ENCODE results near the gene RELN.
"Not testable (repeated sequence)": the region's sequence is repeated elsewhere in the genome, so short reads cannot be mapped to it uniquely, and the experiment has no call there.

Gene RELN

DNA sequence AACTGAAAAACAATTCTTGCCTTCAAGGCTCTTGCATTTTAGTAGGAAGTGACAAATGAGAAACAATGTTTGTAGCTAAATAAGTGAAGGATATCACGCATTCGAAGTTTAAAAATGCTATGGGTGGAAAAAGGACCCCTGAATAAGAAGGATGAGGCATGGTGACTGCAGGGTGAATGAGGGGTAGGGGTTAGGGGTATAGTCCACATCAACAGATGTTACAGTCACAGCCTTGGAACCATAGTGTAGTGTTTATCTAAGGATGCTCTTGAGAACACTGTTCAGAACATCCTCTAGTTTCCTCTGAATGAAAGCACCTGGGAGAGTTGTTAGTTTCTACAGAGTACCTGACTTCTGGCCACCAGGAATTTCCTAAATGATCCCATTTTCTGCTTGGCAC is 157.0 kb downstream of the RELN start:
- Mint-ChIP-seq H3K9me3 (ENCODE audit: low read depth) (no peaks in the 10 kb centered on the region), H3K27me3 (no peaks in the 10 kb centered on the region), H3K4me1 (ENCODE audit: low read depth) (no peaks in the 10 kb centered on the region), H3K4me3 (no peak overlapping the region), H3K36me3 (no peaks in the 10 kb centered on the region), H3K27ac (no peak overlapping the region)

DNA sequence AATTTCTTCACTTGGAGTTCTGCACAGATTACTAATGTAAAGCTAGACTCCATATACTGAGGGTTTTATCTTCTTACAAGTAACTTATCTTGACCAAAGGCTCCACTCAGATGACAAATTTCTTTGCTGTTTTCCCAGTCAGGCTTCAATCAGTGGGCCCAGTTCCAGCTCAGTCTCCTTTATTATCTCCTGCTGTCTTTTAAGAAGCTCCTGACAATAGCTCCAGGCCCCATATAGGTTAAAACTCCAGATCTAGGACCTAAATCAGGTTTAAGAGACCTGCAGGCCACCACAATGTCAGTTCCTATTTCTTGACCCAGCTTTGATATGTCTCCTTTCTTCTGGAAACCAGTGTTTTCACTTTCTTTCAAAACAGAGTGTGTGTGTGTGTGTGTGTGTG is 165.2 kb downstream of the RELN start:
- Mint-ChIP-seq H3K27me3 (peaks cover 2% of the 10 kb centered on the region), H3K4me3 (no peak overlapping the region), H3K36me3 (no peaks in the 10 kb centered on the region), H3K27ac (no peak overlapping the region), H3K4me1 (ENCODE audit: low read depth) (no peaks in the 10 kb centered on the region), H3K9me3 (ENCODE audit: low read depth) (no peaks in the 10 kb centered on the region)

DNA sequence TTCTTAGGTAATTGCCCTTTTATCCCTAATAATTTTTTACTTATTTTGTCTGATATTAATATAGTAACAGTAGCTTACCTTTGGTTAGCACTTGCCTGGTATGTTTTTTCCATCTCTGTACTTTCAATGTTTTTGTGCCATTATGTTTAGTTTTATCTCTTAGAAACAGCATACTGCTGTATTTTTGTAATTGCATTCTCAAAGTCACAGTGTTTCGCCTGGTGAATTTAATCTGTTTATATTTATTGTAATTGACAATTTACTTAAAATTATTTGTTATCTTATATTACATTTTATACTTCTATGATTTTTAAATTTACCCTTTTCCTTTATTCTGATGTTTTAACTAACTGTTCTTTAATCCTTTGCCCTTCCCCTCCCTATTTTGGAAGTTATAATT is 166.4 kb downstream of the RELN start:
- Mint-ChIP-seq H3K4me3 (no peak overlapping the region), H3K9me3 (ENCODE audit: low read depth) (no peaks in the 10 kb centered on the region), H3K4me1 (ENCODE audit: low read depth) (no peaks in the 10 kb centered on the region)

DNA sequence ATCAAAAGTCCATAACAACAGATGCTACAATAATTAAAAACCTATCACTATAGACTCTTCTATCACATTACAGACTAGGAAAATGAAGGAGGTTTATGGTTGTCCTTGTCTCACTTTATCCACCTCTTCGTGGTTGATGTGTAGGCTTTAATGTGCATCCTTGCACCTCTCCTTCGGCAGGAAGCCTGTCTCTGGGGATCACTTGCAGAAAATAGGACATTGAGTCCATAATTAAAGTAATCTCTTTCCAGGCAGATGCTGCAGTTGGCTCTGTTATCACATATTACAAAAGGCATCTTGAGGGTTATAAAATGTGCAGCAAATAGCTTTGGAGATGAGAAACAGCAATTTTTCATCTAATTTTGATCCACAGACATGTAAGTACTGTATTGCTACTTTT is 168.4 kb downstream of the RELN start:
- no peaks in the 10 kb centered on the region for H3K36me3 Mint-ChIP-seq
- H3K27ac Mint-ChIP-seq = no peak overlapping the region
- no peaks in the 10 kb centered on the region for H3K4me1 Mint-ChIP-seq (ENCODE audit: low read depth)
- H3K27me3 Mint-ChIP-seq = peaks cover 2% of the 10 kb centered on the region
- H3K9me3 Mint-ChIP-seq (ENCODE audit: low read depth) = no peaks in the 10 kb centered on the region
- H3K4me3 Mint-ChIP-seq = no peak overlapping the region

More for the DNA sequence above, 166.4 kb downstream of the RELN start:
- peaks cover 2% of the 10 kb centered on the region for H3K27me3 Mint-ChIP-seq
- H3K36me3 Mint-ChIP-seq = no peaks in the 10 kb centered on the region
- no peak overlapping the region for H3K27ac Mint-ChIP-seq

DNA sequence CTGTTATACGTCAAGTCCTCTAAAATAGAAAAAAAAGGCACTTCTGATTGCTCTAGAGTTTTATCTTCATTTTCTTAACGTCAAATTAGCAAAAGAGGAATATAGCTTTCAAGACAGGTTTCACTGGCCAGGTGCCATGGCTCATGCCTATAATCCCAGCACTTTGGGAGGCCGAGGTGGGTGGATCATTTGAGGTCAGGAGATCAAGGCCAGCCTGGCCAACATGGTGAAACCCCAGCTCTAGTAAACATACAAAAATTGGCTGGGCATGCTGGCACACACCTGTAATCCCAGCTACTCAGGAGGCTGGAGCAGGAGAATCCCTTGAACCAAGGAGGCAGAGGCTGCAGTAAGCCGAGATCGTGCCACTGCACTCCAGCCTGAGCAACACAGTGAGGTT is 173.5 kb downstream of the RELN start:
- not testable (repeated sequence) for H3K4me3 Mint-ChIP-seq; H3K36me3 Mint-ChIP-seq; H3K9me3 Mint-ChIP-seq (ENCODE audit: low read depth); H3K27me3 Mint-ChIP-seq; H3K27ac Mint-ChIP-seq
- peaks cover 16% of the 10 kb centered on the region for H3K4me1 Mint-ChIP-seq (ENCODE audit: low read depth)

- H3K4me3 Mint-ChIP-seq = no peak overlapping the region
- peaks cover 2% of the 10 kb centered on the region for H3K27me3 Mint-ChIP-seq
- no peaks in the 10 kb centered on the region for H3K36me3 Mint-ChIP-seq
- peaks cover 22% of the 10 kb centered on the region for H3K4me1 Mint-ChIP-seq (ENCODE audit: low read depth)
- H3K27ac Mint-ChIP-seq = no peak overlapping the region
- no peaks in the 10 kb centered on the region for H3K9me3 Mint-ChIP-seq (ENCODE audit: low read depth)
Observed at GRCh38 chr7:103813970-103814369, 175.5 kb downstream of the RELN start.

GRCh38 chr7:103811997-103812396 is 177.5 kb downstream of the RELN start:
- Mint-ChIP-seq H3K4me1 (ENCODE audit: low read depth) (peaks cover 22% of the 10 kb centered on the region), H3K27me3 (peaks cover 2% of the 10 kb centered on the region), H3K9me3 (ENCODE audit: low read depth) (no peaks in the 10 kb centered on the region), H3K27ac (no peak overlapping the region), H3K4me3 (peak overlapping the region; percentile 24), H3K36me3 (no peaks in the 10 kb centered on the region)

- H3K4me3 Mint-ChIP-seq = no peak overlapping the region
- peaks cover 22% of the 10 kb centered on the region for H3K4me1 Mint-ChIP-seq (ENCODE audit: low read depth)
- no peaks in the 10 kb centered on the region for H3K27me3 Mint-ChIP-seq
- H3K36me3 Mint-ChIP-seq = no peaks in the 10 kb centered on the region
- H3K27ac Mint-ChIP-seq = no peak overlapping the region
- H3K9me3 Mint-ChIP-seq (ENCODE audit: low read depth) = no peaks in the 10 kb centered on the region
Observed at GRCh38 chr7:103811290-103811689, 178.2 kb downstream of the RELN start.

GRCh38 chr7:103810112-103810744 is 179.2 kb downstream of the RELN start:
- H3K9me3 Mint-ChIP-seq (ENCODE audit: low read depth) = no peaks in the 10 kb centered on the region
- no peak overlapping the region for H3K4me3 Mint-ChIP-seq
- H3K36me3 Mint-ChIP-seq = no peaks in the 10 kb centered on the region
- no peak overlapping the region for H3K27ac Mint-ChIP-seq
- no peaks in the 10 kb centered on the region for H3K27me3 Mint-ChIP-seq
- H3K4me1 Mint-ChIP-seq (ENCODE audit: low read depth) = peaks cover 22% of the 10 kb centered on the region

- Mint-ChIP-seq H3K27me3 (no peaks in the 10 kb centered on the region), H3K4me3 (no peak overlapping the region), H3K36me3 (no peaks in the 10 kb centered on the region), H3K27ac (no peak overlapping the region), H3K4me1 (ENCODE audit: low read depth) (peaks cover 22% of the 10 kb centered on the region), H3K9me3 (ENCODE audit: low read depth) (no peaks in the 10 kb centered on the region)
Observed at GRCh38 chr7:103809229-103809994, 180.0 kb downstream of the RELN start.

- Mint-ChIP-seq H3K9me3 (ENCODE audit: low read depth) (no peaks in the 10 kb centered on the region), H3K36me3 (no peaks in the 10 kb centered on the region), H3K27ac (no peak overlapping the region), H3K4me1 (ENCODE audit: low read depth) (peaks cover 7% of the 10 kb centered on the region), H3K27me3 (no peaks in the 10 kb centered on the region), H3K4me3 (no peak overlapping the region)
Observed at GRCh38 chr7:103805346-103805745, 184.1 kb downstream of the RELN start.

DNA sequence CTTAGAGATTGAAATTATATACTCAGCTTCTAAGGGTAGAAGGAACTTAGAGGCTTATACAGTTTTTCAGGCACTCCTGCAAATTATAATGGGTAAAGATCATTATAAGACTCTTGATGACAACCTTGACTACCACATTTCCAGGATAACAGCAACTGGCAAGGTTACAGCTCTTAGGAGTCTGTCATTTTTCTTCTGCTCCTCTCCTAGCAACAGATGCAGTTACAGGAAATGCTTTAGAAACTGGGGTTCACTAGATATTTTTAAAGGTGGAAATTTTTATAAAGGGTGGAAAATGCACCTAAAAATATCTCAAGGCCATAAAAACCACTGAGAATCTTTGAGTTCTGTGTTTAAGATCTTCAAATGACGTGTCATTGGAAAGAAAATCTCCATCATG is 185.8 kb downstream of the RELN start:
- no peak overlapping the region for H3K27ac Mint-ChIP-seq
- no peak overlapping the region for H3K4me3 Mint-ChIP-seq
- H3K36me3 Mint-ChIP-seq = no peaks in the 10 kb centered on the region
- no peaks in the 10 kb centered on the region for H3K9me3 Mint-ChIP-seq (ENCODE audit: low read depth)
- no peaks in the 10 kb centered on the region for H3K27me3 Mint-ChIP-seq
- no peaks in the 10 kb centered on the region for H3K4me1 Mint-ChIP-seq (ENCODE audit: low read depth)

DNA sequence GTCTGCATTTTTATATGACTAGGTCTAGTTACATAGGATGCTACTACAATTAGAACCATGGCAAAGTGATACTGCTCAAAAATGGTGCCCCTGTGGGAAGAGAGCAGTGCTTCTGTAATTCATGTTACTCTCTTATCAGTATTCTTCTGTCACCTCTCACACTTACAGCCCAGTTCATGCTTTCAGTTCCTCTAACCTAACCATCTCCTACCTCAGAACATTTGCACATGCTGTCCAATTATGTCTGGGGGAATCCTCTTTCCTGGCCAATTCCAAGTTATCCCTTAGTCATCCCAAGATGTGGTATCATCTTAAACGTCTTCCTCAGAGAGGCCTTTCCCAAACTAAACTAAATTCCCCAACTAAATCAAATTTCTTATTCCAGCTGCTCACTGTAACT is 190.2 kb downstream of the RELN start:
- Mint-ChIP-seq H3K27ac (no peak overlapping the region), H3K9me3 (ENCODE audit: low read depth) (no peaks in the 10 kb centered on the region), H3K36me3 (no peaks in the 10 kb centered on the region), H3K4me1 (ENCODE audit: low read depth) (no peaks in the 10 kb centered on the region), H3K4me3 (no peak overlapping the region), H3K27me3 (no peaks in the 10 kb centered on the region)

DNA sequence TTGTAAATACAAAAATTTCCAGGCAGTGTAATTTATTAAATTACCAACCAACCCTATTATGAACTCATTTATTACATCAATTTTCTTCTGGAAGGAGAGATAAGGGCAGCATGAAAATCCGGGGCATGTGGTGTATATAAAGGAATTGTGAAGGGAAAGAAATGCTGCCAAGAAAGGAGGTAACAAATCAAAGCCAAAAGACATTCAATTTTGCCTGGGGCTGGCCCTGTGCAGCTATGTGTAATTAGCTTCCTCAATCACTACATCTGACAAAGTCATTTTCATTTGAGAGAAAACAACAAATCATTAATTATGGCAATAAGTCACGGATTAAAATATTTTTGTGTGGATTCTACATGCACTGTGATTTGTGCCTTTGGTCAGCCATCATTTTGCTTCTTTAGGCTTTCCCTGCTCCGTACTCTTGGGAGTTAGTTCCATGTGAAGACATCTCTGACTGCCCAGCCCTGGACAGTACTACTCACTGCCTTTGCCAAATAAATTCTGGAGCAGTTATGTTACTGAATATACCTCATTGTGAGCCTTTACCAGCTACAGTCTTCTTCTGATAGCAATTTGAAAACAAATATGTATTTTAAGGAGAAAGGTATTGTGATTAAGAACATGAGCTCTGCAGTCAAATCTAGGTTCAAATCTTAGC is 191.7 kb downstream of the RELN start:
- H3K4me3 Mint-ChIP-seq = no peak overlapping the region
- no peaks in the 10 kb centered on the region for H3K4me1 Mint-ChIP-seq (ENCODE audit: low read depth)
- no peaks in the 10 kb centered on the region for H3K36me3 Mint-ChIP-seq
- no peaks in the 10 kb centered on the region for H3K27me3 Mint-ChIP-seq
- H3K27ac Mint-ChIP-seq = no peak overlapping the region
- H3K9me3 Mint-ChIP-seq (ENCODE audit: low read depth) = no peaks in the 10 kb centered on the region

DNA sequence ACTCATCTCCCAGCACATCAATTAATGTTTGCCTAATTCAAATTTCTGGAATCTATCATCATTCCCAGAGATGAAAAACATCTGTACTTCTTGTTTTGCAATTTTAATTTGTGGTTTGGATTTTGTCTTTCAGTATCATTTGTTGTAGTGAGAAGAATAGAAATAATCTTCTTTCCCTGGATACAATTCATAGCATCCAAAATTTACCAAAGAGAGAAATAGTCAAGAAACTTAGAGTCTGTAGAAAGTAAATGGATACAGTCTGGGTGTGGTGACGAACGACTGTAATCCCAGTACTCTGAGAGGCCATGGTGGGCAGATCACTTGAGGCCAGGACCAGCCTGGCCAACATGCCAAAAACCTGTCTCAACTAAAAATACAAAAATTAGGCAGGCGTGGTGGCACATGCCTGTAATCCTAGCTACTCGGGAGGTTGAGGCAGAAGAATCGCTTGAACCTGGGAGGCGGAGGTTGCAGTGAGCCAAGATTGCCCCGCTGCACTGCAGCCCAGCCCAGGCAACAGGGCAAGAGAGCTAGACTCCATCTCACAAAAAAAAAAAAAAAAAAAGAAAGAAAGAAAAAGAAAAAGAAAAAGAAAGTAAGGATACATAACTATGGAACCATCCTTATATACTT is 193.0 kb downstream of the RELN start:
- Mint-ChIP-seq H3K36me3 (no peaks in the 10 kb centered on the region), H3K9me3 (ENCODE audit: low read depth) (no peaks in the 10 kb centered on the region), H3K4me1 (ENCODE audit: low read depth) (no peaks in the 10 kb centered on the region), H3K27ac (no peak overlapping the region), H3K27me3 (no peaks in the 10 kb centered on the region), H3K4me3 (no peak overlapping the region)
